WERI-Rb-1 (cell line): ENCODE data around the gene DOK7.

Experiments used
- DNase-seq: peaks from one replicate; pipeline ENCODE4 v3.0.0-alpha.2; 2020
- H3K27ac ChIP-seq: fragments of 250-450 bp; sonication (Bioruptor Pico); 2 replicates; pipeline ENCODE4 v1.5.1; 2020; ENCODE audit warnings: mild to moderate bottlenecking, moderate library complexity
- H3K27me3 ChIP-seq: fragments of 250-450 bp; sonication (Bioruptor Pico); 2 replicates; pipeline ENCODE4 v1.5.1; 2021; ENCODE audit warnings: mild to moderate bottlenecking, low read depth, moderate library complexity; ENCODE audit not compliant: insufficient read depth, severe bottlenecking
- H3K36me3 ChIP-seq: fragments of 250-450 bp; sonication (Bioruptor Pico); 2 replicates; pipeline ENCODE4 v1.5.1; 2020; ENCODE audit warnings: mild to moderate bottlenecking, moderate library complexity
- H3K4me3 ChIP-seq: 2 replicates; pipeline ENCODE4 v1.5.1; 2011; ENCODE audit warnings: low read depth, mild to moderate bottlenecking, control low read depth, low read length
- H3K9me3 ChIP-seq: fragments of 250-450 bp; sonication (Bioruptor Pico); 2 replicates; pipeline ENCODE4 v1.5.1; 2021; ENCODE audit warnings: mild to moderate bottlenecking, moderate library complexity; ENCODE audit not compliant: severe bottlenecking
- TF ChIP-seq, protein P1 (sequence below): IDR thresholded peaks from 2 replicates; pipeline ENCODE4 v1.5.1; 2011; ENCODE audit warnings: low read depth, mild to moderate bottlenecking, control low read depth, inconsistent platforms, low read length

DOK7 gene

GRCh38 chr4:3529363-3529762 lies 66.3 kb downstream of the DOK7 start:
- H3K27me3 ChIP-seq = no peaks in the 10 kb centered on the region
- peaks cover 50% of the 10 kb centered on the region for H3K36me3 ChIP-seq
- H3K9me3 ChIP-seq = no peaks in the 10 kb centered on the region
- no peak overlapping the region for H3K27ac ChIP-seq
- DNase-seq = no peak
- no peak overlapping the region for H3K4me3 ChIP-seq
- TF ChIP-seq, protein P1, sequence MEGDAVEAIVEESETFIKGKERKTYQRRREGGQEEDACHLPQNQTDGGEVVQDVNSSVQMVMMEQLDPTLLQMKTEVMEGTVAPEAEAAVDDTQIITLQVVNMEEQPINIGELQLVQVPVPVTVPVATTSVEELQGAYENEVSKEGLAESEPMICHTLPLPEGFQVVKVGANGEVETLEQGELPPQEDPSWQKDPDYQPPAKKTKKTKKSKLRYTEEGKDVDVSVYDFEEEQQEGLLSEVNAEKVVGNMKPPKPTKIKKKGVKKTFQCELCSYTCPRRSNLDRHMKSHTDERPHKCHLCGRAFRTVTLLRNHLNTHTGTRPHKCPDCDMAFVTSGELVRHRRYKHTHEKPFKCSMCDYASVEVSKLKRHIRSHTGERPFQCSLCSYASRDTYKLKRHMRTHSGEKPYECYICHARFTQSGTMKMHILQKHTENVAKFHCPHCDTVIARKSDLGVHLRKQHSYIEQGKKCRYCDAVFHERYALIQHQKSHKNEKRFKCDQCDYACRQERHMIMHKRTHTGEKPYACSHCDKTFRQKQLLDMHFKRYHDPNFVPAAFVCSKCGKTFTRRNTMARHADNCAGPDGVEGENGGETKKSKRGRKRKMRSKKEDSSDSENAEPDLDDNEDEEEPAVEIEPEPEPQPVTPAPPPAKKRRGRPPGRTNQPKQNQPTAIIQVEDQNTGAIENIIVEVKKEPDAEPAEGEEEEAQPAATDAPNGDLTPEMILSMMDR = no peak

GRCh38 chr4:3530051-3530450 lies 66.9 kb downstream of the DOK7 start:
- no peaks in the 10 kb centered on the region for H3K9me3 ChIP-seq
- DNase-seq = no peak
- H3K36me3 ChIP-seq = peaks cover 43% of the 10 kb centered on the region
- no peak overlapping the region for H3K4me3 ChIP-seq
- H3K27me3 ChIP-seq = no peaks in the 10 kb centered on the region
- TF ChIP-seq, protein P1 = no peak
- H3K27ac ChIP-seq = no peak overlapping the region

DNA sequence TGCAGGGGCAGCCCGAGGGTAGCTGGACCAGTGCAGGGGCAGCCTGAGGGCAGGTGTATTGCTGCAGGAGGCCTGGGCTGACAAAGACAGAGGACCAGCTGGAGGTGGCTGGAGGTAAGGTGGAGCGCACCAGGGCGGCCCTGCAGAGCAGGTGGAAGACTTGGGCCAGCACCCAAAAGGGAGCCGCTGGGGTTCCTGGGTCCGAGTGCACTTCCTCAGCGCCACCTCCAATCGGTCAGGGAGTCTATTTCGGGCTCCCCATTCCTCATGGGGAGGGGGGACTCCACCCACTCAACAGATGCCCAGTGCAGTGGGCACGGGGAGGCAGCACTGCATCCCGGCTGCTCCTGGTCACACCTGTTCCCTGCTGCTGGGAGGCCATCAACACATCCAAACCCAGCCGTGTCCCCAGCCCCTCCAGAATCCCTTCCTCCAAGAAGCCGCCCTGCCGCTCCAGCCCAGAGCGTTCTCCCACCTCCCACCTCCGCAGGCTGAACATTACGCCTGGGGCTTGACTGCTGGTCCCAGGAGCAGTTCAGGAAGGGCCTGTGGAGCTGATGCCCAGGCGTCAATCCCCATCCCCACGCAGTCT lies 67.7 kb downstream of the DOK7 start:
- H3K36me3 ChIP-seq = peaks cover 37% of the 10 kb centered on the region
- DNase-seq = no peak
- no peaks in the 10 kb centered on the region for H3K27me3 ChIP-seq
- H3K27ac ChIP-seq = no peak overlapping the region
- no peaks in the 10 kb centered on the region for H3K9me3 ChIP-seq
- TF ChIP-seq, protein P1 = no peak
- H3K4me3 ChIP-seq = peak overlapping the region; percentile 75; the same call in 1 of the 2 replicates

- H3K9me3 ChIP-seq = no peaks in the 10 kb centered on the region
- no peak for DNase-seq
- TF ChIP-seq, protein P1 = no peak
- H3K4me3 ChIP-seq = peak overlapping the region; percentile 75
- H3K27me3 ChIP-seq = no peaks in the 10 kb centered on the region
- H3K27ac ChIP-seq = peak overlapping the region; percentile 87
- H3K36me3 ChIP-seq = peaks cover 31% of the 10 kb centered on the region
Measured at GRCh38 chr4:3531318-3531878, 68.3 kb downstream of the DOK7 start.

- peak; percentile 94 for DNase-seq
- Histone ChIP-seq H3K36me3 (peaks cover 31% of the 10 kb centered on the region), H3K9me3 (no peaks in the 10 kb centered on the region), H3K27ac (peak within 1 kb of the TSS; percentile 87), H3K27me3 (no peaks in the 10 kb centered on the region), H3K4me3 (peak within 1 kb of the TSS; percentile 75)
- TF ChIP-seq, protein P1 = 0 out of 2 replicates have a peak, but pooled peaks have one; percentile 2
Measured at GRCh38 chr4:3531879-3532750, 69.0 kb downstream of the DOK7 start, which contains the start of gene LRPAP1. Gene LRPAP1 (minus strand): TSS chr4:3532422. CDS start chr4:3532412, 10 bp downstream.
